Islet precursor cell (in vitro differentiated cells): ENCODE data around the gene PIP5K1A.
"Not testable (repeated sequence)": the region's sequence is repeated elsewhere in the genome, so short reads cannot be mapped to it uniquely, and the experiment has no call there.

Experiments used
- DNase-seq: peaks from one replicate; pipeline ENCODE4 v3.0.0-alpha.2; 2018

PIP5K1A gene

GRCh38 chr1:151259351-151259750 lies 61.0 kb downstream of the PIP5K1A start:
- no peak for DNase-seq

- DNase-seq: no peak
Measured at GRCh38 chr1:151265446-151266236, 67.3 kb downstream of the PIP5K1A start.

GRCh38 chr1:151266315-151266714 lies 68.0 kb downstream of the PIP5K1A start:
- DNase-seq: no peak

GRCh38 chr1:151266821-151267220 lies 68.5 kb downstream of the PIP5K1A start:
- no peak for DNase-seq

GRCh38 chr1:151267760-151268159 lies 69.4 kb downstream of the PIP5K1A start:
- no peak for DNase-seq

- no peak for DNase-seq
Measured at GRCh38 chr1:151273924-151274466, 75.6 kb downstream of the PIP5K1A start.

GRCh38 chr1:151275341-151275740 lies 77.0 kb downstream of the PIP5K1A start:
- not testable (repeated sequence) for DNase-seq

GRCh38 chr1:151277249-151277648 lies 78.9 kb downstream of the PIP5K1A start:
- DNase-seq: no peak

- DNase-seq: peak; percentile 98
Measured at GRCh38 chr1:151281225-151281968, 83.0 kb downstream of the PIP5K1A start.

- peak; percentile 100 for DNase-seq
Measured at GRCh38 chr1:151281969-151282882, 83.9 kb downstream of the PIP5K1A start, which contains the start of gene ZNF687. ZNF687 (plus strand) TSS chr1:151282299; CDS start chr1:151286292, 3,993 bp downstream.

- DNase-seq: peak; percentile 65
Measured at GRCh38 chr1:151282883-151283725, 84.8 kb downstream of the PIP5K1A start.

GRCh38 chr1:151284013-151284577 lies 85.7 kb downstream of the PIP5K1A start:
- no peak for DNase-seq

GRCh38 chr1:151286619-151287340 lies 88.4 kb downstream of the PIP5K1A start:
- no peak for DNase-seq

- DNase-seq: no peak
Measured at GRCh38 chr1:151287341-151287699, 89.0 kb downstream of the PIP5K1A start.

GRCh38 chr1:151287767-151288500 lies 89.6 kb downstream of the PIP5K1A start:
- DNase-seq: no peak

- no peak for DNase-seq
Measured at GRCh38 chr1:151288502-151288901, 90.2 kb downstream of the PIP5K1A start.

- no peak for DNase-seq
Measured at GRCh38 chr1:151289080-151289935, 91.0 kb downstream of the PIP5K1A start.

GRCh38 chr1:151289991-151290708 lies 91.8 kb downstream of the PIP5K1A start:
- no peak for DNase-seq
